ENCODE data around the gene RIN3. TPM values are rescaled to one million over a fixed set of nuclear protein-coding genes. Genes with fewer than 3 reads are reported as not detected.

The RIN3 gene
- total and polyA plus RNA-seq, 10 of the 15 experiments (the other 5 are each of a cell fraction or from before 2014, with no cell fraction given) = 0.91 to 23.3 (median 6.3) TPM

DNA sequence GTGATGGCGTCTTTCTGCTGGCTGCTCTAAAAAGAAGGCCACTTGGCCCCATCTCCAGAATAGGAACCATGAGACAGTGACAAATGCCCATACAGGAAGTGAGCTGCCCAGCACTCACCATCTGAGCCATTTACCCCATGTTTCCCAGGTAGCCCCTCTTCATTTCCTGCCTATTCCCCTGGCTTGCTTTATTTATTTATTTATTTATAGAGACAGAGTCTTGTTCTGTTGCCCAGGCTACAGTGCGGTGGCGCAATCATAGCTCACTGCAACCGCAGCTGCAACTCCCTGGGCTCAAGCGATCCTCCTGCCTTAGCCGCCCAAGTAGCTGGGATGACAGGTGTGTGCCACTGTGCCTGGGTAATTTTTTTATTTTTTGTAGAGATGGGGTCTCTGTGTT is 71.2 kb downstream of the RIN3 start:
- intact Hi-C loops (cut with micrococcal nuclease; ENCODE audit: unreplicated experiment) = loop anchor here (5.0 kb wide), 2 partner anchors 73 to 197 kb away; partner anchors contain the start of gene RIN3
- CTCF ChIA-PET = interaction anchor here (1.0 to 6.5 kb wide), 9 partner anchors 8 to 329 kb away, joined by 3 to 38 read pairs (median 5); no protein-coding TSS in a partner anchor
- H3K9me3 ChIP-seq (replicated peaks; ENCODE audit: control insufficient read depth, insufficient read depth, low read length) = peaks cover 6% of the 10 kb centered on the region; the same call in 2 of the 3 replicates
- no peak for FAIRE-seq
- no peaks in the 10 kb centered on the region; a peak in 2 of 4 replicates for H3K36me3 ChIP-seq (ENCODE audit: control insufficient read depth in 2 of 2, insufficient read depth in 2 of 2, low read length in 1 of 2)
- no peak overlapping the region for H2AFZ ChIP-seq (ENCODE audit: control insufficient read depth, low read depth, low read length)
- POLR2A ChIA-PET = interaction anchor here (0.9 to 2.1 kb wide), 7 partner anchors 8 to 70 kb away, joined by 3 to 10 read pairs (median 6); no protein-coding TSS in a partner anchor
- no TSS peak for BruUV-seq (replicated peaks)
- DNase-seq (ENCODE audit: low read depth, low spot score) = no peak
- TF ChIP-seq HDAC6 (IDR thresholded peaks at IDR 0.05; ENCODE audit: unreplicated experiment) (no peak), CHD4 (IDR thresholded peaks at IDR 0.05) (no peak), KDM1A (IDR thresholded peaks at IDR 0.05; ENCODE audit: borderline replicate concordance) (no peak), PAX5 (IDR thresholded peaks at IDR 0.05; ENCODE audit: borderline replicate concordance, low read depth, low read length) (no peak), ZNF384 (IDR thresholded peaks at IDR 0.05; ENCODE audit: borderline replicate concordance, low read depth, low read length) (no peak), TCF7 (IDR thresholded peaks at IDR 0.05; ENCODE audit: borderline replicate concordance) (no peak), ZNF207 (IDR thresholded peaks at IDR 0.05; ENCODE audit: borderline replicate concordance) (no peak), RUNX3 (IDR thresholded peaks at IDR 0.05; ENCODE audit: low read length) (no peak), CHD2 (IDR thresholded peaks at IDR 0.05; ENCODE audit: borderline replicate concordance, low read depth, low read length) (no peak), ZBED1 (IDR thresholded peaks at IDR 0.05; ENCODE audit: borderline replicate concordance) (no peak), MLLT1 (IDR thresholded peaks at IDR 0.05) (no peak), FOXM1 (IDR thresholded peaks at IDR 0.05; ENCODE audit: low read depth, low read length) (no peak), SPI1 (IDR thresholded peaks at IDR 0.05; ENCODE audit: borderline replicate concordance, insufficient read depth, low read depth, low read length) (no peak), SUZ12 (IDR thresholded peaks at IDR 0.05; ENCODE audit: unreplicated experiment) (no peak), JUND (IDR thresholded peaks at IDR 0.05; ENCODE audit: low read depth, low read length) (no peak), HCFC1 (IDR thresholded peaks at IDR 0.05; ENCODE audit: low read length) (no peak), ZNF217 (IDR thresholded peaks at IDR 0.05) (no peak), NFYB (IDR thresholded peaks at IDR 0.05; ENCODE audit: insufficient read depth, low read depth, low read length) (no peak)
- TF ChIP-seq, protein P1, sequence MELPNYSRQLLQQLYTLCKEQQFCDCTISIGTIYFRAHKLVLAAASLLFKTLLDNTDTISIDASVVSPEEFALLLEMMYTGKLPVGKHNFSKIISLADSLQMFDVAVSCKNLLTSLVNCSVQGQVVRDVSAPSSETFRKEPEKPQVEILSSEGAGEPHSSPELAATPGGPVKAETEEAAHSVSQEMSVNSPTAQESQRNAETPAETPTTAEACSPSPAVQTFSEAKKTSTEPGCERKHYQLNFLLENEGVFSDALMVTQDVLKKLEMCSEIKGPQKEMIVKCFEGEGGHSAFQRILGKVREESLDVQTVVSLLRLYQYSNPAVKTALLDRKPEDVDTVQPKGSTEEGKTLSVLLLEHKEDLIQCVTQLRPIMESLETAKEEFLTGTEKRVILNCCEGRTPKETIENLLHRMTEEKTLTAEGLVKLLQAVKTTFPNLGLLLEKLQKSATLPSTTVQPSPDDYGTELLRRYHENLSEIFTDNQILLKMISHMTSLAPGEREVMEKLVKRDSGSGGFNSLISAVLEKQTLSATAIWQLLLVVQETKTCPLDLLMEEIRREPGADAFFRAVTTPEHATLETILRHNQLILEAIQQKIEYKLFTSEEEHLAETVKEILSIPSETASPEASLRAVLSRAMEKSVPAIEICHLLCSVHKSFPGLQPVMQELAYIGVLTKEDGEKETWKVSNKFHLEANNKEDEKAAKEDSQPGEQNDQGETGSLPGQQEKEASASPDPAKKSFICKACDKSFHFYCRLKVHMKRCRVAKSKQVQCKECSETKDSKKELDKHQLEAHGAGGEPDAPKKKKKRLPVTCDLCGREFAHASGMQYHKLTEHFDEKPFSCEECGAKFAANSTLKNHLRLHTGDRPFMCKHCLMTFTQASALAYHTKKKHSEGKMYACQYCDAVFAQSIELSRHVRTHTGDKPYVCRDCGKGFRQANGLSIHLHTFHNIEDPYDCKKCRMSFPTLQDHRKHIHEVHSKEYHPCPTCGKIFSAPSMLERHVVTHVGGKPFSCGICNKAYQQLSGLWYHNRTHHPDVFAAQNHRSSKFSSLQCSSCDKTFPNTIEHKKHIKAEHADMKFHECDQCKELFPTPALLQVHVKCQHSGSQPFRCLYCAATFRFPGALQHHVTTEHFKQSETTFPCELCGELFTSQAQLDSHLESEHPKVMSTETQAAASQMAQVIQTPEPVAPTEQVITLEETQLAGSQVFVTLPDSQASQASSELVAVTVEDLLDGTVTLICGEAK (IDR thresholded peaks at IDR 0.05; ENCODE audit: borderline replicate concordance) = no peak
- H4K20me1 ChIP-seq (ENCODE audit: control insufficient read depth, insufficient read depth) = no peaks in the 10 kb centered on the region; the same call in 1 of the 2 replicates
- H3K4me2 ChIP-seq (ENCODE audit: control insufficient read depth, insufficient read depth) = no peak overlapping the region
- no peaks in the 10 kb centered on the region for H3K79me2 ChIP-seq (ENCODE audit: control insufficient read depth, insufficient read depth, low read length)
- RAD21 ChIA-PET (ENCODE audit: unreplicated experiment) = interaction anchor here (0.7 to 8.7 kb wide), 13 partner anchors 8 to 124 kb away, joined by 3 to 101 read pairs (median 4); no protein-coding TSS in a partner anchor
- no peak overlapping the region for H3K9ac ChIP-seq (ENCODE audit: control insufficient read depth, insufficient read depth, low read length)
- SMC1A ChIA-PET (ENCODE audit: uncharacterized antibody, unreplicated experiment) = interaction anchor here (0.6 to 8.7 kb wide), 21 partner anchors 8 to 450 kb away, joined by 3 to 137 read pairs (median 5); no protein-coding TSS in a partner anchor
- no peaks in the 10 kb centered on the region for H3K27me3 ChIP-seq (replicated peaks in 1 of 2; ENCODE audit: control insufficient read depth in 2 of 2, insufficient read depth in 2 of 2, low read length in 1 of 2)
- no peak overlapping the region for H3K27ac ChIP-seq (ENCODE audit: control insufficient read depth, insufficient read depth)
- H3K4me3 ChIP-seq = no peak overlapping the region
- H3K4me1 ChIP-seq (ENCODE audit: control insufficient read depth, insufficient read depth, low read length) = peaks cover 67% of the 10 kb centered on the region
- WGBS (ENCODE audit: insufficient coverage, insufficient replicate concordance, low lambda C conversion rate, missing lambda C conversion rate) = 100% methylated on average over 6 of the region's 6 CpGs
- ATAC-seq = no peak
- in situ Hi-C loops (cut with MboI) = loop anchor here (10.0 kb wide), 1 partner anchor 190 kb away; no protein-coding TSS in a partner anchor
